HG02885 (cell line): ENCODE data around the gene STK32B.
A peak's percentile ranks its signal among the peaks of the same experiment; 100 is the strongest.
"Not testable (repeated sequence)": the region's sequence is repeated elsewhere in the genome, so short reads cannot be mapped to it uniquely, and the experiment has no call there.

Source experiments
- ATAC-seq: cut with Tn5 transposase; IDR thresholded peaks from one replicate; pipeline ENCODE4 v1.9.1; 2021; ENCODE audit warnings: mild to moderate bottlenecking; ENCODE audit not compliant: unreplicated experiment, poor library complexity

The STK32B gene

DNA sequence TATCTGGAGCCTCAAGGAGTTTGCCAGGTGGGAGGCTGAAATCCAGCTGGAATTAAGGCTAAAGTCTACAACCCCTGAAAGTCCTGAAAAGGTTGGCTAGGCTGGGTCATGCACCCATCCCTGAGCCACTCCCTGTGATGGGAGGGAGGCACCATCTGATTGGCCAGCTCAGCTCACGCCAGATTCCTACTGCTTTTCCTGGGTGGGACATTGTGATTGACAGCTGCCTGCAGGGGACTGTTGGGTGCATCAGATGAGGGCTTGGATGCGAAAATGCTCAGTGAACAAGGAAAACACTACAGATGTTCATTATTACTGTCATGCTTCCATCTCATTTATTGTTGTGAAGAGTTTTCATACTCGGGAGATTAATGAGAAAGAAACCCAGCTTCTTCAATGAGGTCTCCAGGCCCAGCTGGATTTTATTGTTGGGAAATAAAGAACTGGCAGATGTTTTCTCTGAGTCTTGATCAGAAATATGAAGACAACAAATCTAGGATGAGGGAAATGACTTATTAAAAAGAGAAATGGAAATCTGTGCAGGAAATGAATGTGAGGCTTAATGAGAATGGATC lies 185.9 kb downstream of the STK32B start:
- ATAC-seq, result no peak

- ATAC-seq, result no peak
Measured at GRCh38 chr4:5238173-5238572, 186.9 kb downstream of the STK32B start.

GRCh38 chr4:5247061-5247460 lies 195.8 kb downstream of the STK32B start:
- not testable (repeated sequence) for ATAC-seq

- ATAC-seq, result no peak
Measured at GRCh38 chr4:5247735-5248134, 196.5 kb downstream of the STK32B start.

DNA sequence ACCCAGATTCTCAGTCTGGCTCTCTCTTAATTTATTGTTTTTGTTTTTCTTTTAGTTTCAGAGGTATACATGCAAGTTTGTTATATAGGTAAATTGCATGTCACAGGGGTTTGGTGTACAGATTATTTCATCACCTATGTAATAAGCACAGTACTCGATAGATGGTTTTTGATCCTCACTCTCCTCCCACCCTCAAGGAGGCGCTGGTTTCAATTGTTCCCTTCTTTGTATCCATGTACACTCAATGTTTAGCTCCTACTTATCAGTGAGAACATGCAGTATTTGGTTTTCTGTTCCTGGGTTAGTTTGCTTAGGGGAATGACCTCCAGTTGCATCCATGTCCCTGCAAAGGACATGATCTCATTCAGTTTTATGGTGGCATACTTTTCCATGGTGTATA lies 198.4 kb downstream of the STK32B start:
- ATAC-seq, result no peak

- ATAC-seq, result not testable (repeated sequence)
Measured at GRCh38 chr4:5250536-5250935, 199.3 kb downstream of the STK32B start.

DNA sequence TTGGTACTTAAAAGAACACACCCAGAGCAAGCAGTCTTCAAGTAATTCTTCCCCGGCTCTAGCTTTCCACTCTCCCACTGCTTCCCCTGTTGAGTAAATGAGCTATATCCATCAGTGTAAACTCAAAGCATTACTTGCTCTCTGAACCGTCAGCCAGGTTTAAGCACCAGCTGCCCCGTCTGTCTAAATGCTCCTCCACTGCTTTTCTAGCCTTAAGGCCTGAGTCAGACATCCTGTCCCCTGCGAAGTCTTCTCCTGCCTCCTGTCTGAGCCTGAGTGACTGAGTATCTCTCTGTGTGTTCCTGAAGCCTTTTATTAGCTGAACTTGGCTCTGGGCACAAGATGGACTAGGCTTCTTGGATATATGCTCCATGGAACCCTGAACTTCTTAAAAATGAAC lies 205.1 kb downstream of the STK32B start:
- ATAC-seq, result no peak

DNA sequence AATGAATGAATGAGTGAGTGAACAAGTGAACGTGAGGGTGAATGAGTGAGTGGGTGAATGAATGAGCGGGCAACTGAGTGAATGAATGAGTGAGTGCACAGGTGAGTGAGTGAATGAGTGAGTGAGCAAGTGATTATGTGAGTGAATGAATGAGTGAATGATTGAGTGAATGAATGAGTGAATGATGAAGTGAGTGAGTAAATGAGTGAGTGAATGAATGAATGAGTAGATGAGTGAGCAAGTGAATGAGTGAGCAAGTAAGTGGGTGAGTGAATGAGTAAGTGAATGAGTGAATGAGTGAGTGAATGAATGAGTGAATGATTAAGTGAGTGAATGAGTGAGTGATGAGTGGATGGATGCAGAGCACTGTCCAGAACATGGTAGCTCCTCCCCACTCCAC lies 205.8 kb downstream of the STK32B start:
- ATAC-seq, result no peak

- no peak for ATAC-seq
Measured at GRCh38 chr4:5259471-5259870, 208.2 kb downstream of the STK32B start.

DNA sequence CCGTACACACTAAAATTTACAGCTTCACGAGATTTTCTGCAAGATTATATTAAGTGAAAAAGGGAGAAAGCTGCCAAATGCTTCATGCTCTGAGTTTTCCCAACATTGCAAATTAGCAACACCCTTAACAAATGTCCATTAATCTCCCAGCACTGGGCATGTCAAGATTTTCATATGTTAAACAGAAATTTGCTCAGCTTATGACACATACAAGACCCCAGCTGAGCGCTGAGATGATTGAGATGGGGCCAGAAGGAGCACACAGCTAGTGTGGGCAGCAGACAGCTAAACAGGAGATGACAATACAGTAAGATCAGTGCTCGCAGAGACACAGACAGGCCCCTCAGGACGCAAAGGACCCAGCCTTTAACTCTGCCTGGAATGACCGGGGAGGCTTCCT lies 208.8 kb downstream of the STK32B start:
- ATAC-seq, result no peak

- ATAC-seq, result no peak
Measured at GRCh38 chr4:5261866-5262265, 210.6 kb downstream of the STK32B start.

GRCh38 chr4:5266991-5267390 lies 215.7 kb downstream of the STK32B start:
- no peak for ATAC-seq

DNA sequence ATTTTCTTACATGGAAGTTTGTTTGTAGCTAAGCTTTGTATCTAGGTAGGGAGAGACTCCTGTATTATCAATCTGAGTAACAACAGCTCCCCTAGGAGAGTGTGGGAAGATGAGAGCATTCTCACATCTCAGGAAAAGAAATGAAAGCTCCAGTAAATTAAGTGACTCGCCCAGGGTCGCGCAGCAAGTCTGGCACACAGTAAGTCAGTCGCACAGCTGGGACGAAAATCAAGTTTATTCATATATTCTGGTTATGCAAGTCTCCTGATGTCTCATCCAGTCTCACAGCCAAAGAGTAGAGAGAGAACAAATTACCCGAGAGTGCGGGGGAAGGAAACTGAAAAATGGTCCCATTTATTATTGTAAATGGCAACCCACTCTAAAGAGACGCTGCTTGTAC lies 216.1 kb downstream of the STK32B start:
- no peak for ATAC-seq

GRCh38 chr4:5276475-5277075 lies 225.3 kb downstream of the STK32B start:
- ATAC-seq, result no peak

DNA sequence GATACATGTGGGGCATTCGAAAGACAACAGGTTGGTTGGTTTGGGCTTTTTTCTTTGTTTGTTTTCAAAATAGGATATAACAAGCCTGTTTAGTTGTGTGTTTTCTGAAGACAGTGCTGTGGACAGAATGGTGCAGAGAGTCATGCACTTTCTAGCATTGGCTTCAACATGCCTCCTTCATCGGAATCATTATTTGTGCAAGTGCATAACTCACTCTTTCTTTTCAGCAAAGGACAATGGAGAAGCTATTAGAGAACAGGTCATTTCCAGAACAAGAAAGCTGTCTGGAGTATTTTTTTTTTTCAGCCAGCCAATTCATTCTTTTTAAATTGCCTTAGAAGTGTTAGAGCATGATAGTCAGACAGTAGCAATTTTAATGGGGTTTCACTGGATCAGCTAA lies 225.8 kb downstream of the STK32B start:
- no peak for ATAC-seq

DNA sequence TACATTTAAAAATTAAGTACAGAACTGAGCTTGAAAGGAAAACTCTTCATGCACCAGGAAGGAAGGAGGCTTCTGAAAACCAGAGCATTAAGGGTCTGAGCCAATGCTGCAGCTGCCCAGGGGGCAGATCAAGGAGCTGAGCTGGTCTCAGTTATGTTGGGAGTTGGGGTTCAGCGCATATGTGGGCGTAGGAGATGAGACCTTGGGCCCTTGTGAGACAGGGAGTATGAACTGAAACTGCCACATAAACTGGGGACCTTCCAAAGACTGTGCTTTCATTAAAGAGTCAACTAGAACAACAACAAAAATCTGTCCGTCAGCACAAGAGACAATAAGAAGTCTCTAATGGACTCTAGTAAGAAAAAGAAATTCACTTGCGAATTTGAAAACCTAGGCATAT lies 226.9 kb downstream of the STK32B start:
- ATAC-seq, result peak; percentile 51

- not testable (repeated sequence) for ATAC-seq
Measured at GRCh38 chr4:5280069-5280468, 228.8 kb downstream of the STK32B start.

DNA sequence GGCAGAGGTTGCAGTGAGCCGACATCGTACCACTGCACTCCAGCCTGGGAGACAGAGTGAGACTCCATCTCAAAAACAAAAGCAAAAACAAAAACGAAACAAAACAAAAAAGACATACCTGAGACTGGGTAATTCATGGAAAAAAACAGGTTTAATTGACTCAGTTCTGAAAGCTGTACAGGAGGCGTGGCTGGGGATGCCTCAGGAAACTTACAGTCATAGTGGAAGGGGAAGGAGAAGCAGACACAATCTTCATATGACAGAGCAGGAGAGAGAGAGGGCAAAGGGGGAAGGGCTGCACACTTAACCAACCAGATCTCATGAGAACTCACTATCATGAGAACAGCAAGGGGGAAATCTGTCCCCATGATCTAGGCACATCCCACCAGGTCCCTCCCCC lies 229.5 kb downstream of the STK32B start:
- peak; percentile 79 for ATAC-seq

GRCh38 chr4:5283837-5284236 lies 232.6 kb downstream of the STK32B start:
- ATAC-seq, result no peak

- no peak for ATAC-seq
Measured at GRCh38 chr4:5284517-5284916, 233.2 kb downstream of the STK32B start.

- ATAC-seq, result no peak
Measured at GRCh38 chr4:5292101-5292500, 240.8 kb downstream of the STK32B start.

GRCh38 chr4:5298000-5298787 lies 246.9 kb downstream of the STK32B start:
- not testable (repeated sequence) for ATAC-seq
